Measurements from ENCODE around the gene TXNDC5. TPM values are rescaled to one million over a fixed set of nuclear protein-coding genes. Genes with fewer than 3 reads are reported as not detected.

TXNDC5 gene
- total and polyA plus RNA-seq, 12 donors: 51.6 to 192 (median 128) TPM

GRCh38 chr6:7878401-7878964 lies 32.1 kb downstream of the TXNDC5 start:
- intact Hi-C loops (cut with DNase I): no loop called here

GRCh38 chr6:7868926-7869325 lies 41.7 kb downstream of the TXNDC5 start:
- Histone ChIP-seq H3K27ac (no peak overlapping the region), H3K27me3 (no peaks in the 10 kb centered on the region), H3K9me3 (replicated peaks in 1 of 3) (no peaks in the 10 kb centered on the region), H3K4me3 (no peak overlapping the region), H3K36me3 (replicated peaks in 1 of 2) (no peaks in the 10 kb centered on the region), H3K4me1 (replicated peaks in 1 of 2) (no peaks in the 10 kb centered on the region)
- 78 to 93% (median 89%) methylated on average over 1 to 10 of the region's 10 CpGs for WGBS, 4 donors
- intact Hi-C loops (cut with DNase I): no loop called here
- TF ChIP-seq POLR2A (IDR thresholded peaks at IDR 0.05) (no peak), CTCF (IDR thresholded peaks at IDR 0.05) (no peak)
- DNase-seq: peak in 1 of 7 donors; percentile 20

More at GRCh38 chr6:7878401-7878964, 32.1 kb downstream of the TXNDC5 start:
- TF ChIP-seq POLR2A (IDR thresholded peaks at IDR 0.05) (no peak), CTCF (IDR thresholded peaks at IDR 0.05) (no peak)
- Histone ChIP-seq H3K9me3 (replicated peaks in 1 of 3) (no peaks in the 10 kb centered on the region), H3K4me1 (replicated peaks in 1 of 2) (no peaks in the 10 kb centered on the region), H3K36me3 (replicated peaks in 1 of 2) (peaks cover 0 to 27% of the 10 kb centered on the region in 2 donors), H3K27me3 (no peaks in the 10 kb centered on the region), H3K4me3 (no peak overlapping the region), H3K27ac (no peak overlapping the region)
- DNase-seq: no peak
- WGBS, 4 donors: 81 to 97% (median 89%) methylated on average over 10 of the region's 10 CpGs

GRCh38 chr6:7866526-7866925 lies 44.1 kb downstream of the TXNDC5 start:
- TF ChIP-seq CTCF (IDR thresholded peaks at IDR 0.05): no peak
- H3K4me3 ChIP-seq: no peak overlapping the region
- intact Hi-C loops (cut with DNase I): no loop called here
- no peaks in the 10 kb centered on the region for H3K36me3 ChIP-seq (replicated peaks in 1 of 2)
- no peaks in the 10 kb centered on the region for H3K9me3 ChIP-seq (replicated peaks in 1 of 3)
- no peak overlapping the region for H3K27ac ChIP-seq
- WGBS, 4 donors: 69 to 95% (median 78%) methylated on average over 1 of the region's 1 CpG
- no peaks in the 10 kb centered on the region for H3K27me3 ChIP-seq
- no peak for DNase-seq
- H3K4me1 ChIP-seq (replicated peaks in 1 of 2): no peaks in the 10 kb centered on the region

GRCh38 chr6:7865781-7866180 lies 44.8 kb downstream of the TXNDC5 start:
- Histone ChIP-seq H3K27me3 (no peaks in the 10 kb centered on the region), H3K36me3 (replicated peaks in 1 of 2) (no peaks in the 10 kb centered on the region), H3K4me1 (replicated peaks in 1 of 2) (no peaks in the 10 kb centered on the region), H3K27ac (no peak overlapping the region), H3K4me3 (no peak overlapping the region), H3K9me3 (replicated peaks in 1 of 3) (no peaks in the 10 kb centered on the region)
- TF ChIP-seq CTCF (IDR thresholded peaks at IDR 0.05) (no peak), POLR2A (IDR thresholded peaks at IDR 0.05) (no peak)
- no peak for DNase-seq
- WGBS, 4 donors: 60 to 75% (median 64%) methylated on average over 5 to 6 of the region's 6 CpGs
- intact Hi-C loops (cut with DNase I): no loop called here

Data from adrenal gland (tissue), 12 donors.